HepG2 (cell line): ENCODE measurements around the gene CDK2AP2. TPM values are rescaled to one million over a fixed set of nuclear protein-coding genes. Genes with fewer than 3 reads are reported as not detected.

ENCODE experiments used
- ATAC-seq: fragments of 200-7000 bp; cut with Tn5 transposase; 3 replicates; pipeline ENCODE4 v1.9.1; 2020; ENCODE audit warnings: mild to moderate bottlenecking, moderate library complexity
- BruUV-seq: library from RNA; stranded (reverse); fragments of 400-500 nt; replicated peaks from 2 replicates; lab custom pipeline; 2021; lab: Mats Ljungman, UMichigan
- CTCF ChIA-PET: fragments of 300-600 bp; formaldehyde crosslinking; extraction: SDS; loops from one replicate; lab custom pipeline; 2021; ENCODE audit warnings: low total read pairs, inconsistent platforms, low intra/inter-chr PET ratio; lab: Yijun Ruan, JAX
- POLR2A ChIA-PET: fragments of 350-600 bp; sonication (Branson Sonifier 250); formaldehyde crosslinking; loops from one replicate; lab custom pipeline; 2020; ENCODE audit warnings: antibody characterized with exemption, inconsistent platforms; lab: Yijun Ruan, JAX
- DNase-seq: peaks from one replicate; pipeline ENCODE4 v3.0.0-alpha.2; 2015; ENCODE audit warnings: low spot score
- FAIRE-seq: peaks from 3 replicates; lab custom pipeline; 2011; peaks lifted over from hg19 to GRCh38; lab: Jason Lieb, UNC
- H2AFZ ChIP-seq: one replicate; pipeline ENCODE4 v1.6.1; 2011; ENCODE audit warnings: low read length, inconsistent platforms
- H3K27ac ChIP-seq: fragments of 300-600 bp; 3 replicates; pipeline ENCODE4 v1.8.0; 2011; ENCODE audit warnings: mixed run types, mild to moderate bottlenecking, mixed read lengths, low read length, inconsistent platforms; ENCODE audit not compliant: insufficient read depth; ENCODE audit errors: extremely low read length
- H3K27me3 ChIP-seq, 2 experiments: fragments of 200-600 bp in 1 of 2; 2 replicates in 1 of 2; 3 replicates in 1 of 2; pipeline versions ENCODE4 v1.6.0 to v1.8.0; 2011; ENCODE audit warnings: low read length in 2 of 2, mild to moderate bottlenecking in 2 of 2, moderate library complexity in 2 of 2, inconsistent platforms in 1 of 2; ENCODE audit not compliant: insufficient read depth in 2 of 2, control insufficient read depth in 1 of 2
- H3K36me3 ChIP-seq, 2 experiments: fragments of 200-600 bp in 1 of 2; replicated peaks in 1 of 2; 2 replicates in 1 of 2; 3 replicates in 1 of 2; pipeline versions ENCODE4 v1.5.1 to v1.8.0; 2011; ENCODE audit warnings: low read length in 2 of 2, inconsistent platforms in 1 of 2; ENCODE audit not compliant: insufficient read depth in 2 of 2, control insufficient read depth in 1 of 2
- H3K4me1 ChIP-seq: 2 replicates; pipeline ENCODE4 v1.5.1; 2012; ENCODE audit warnings: low read length, inconsistent platforms; ENCODE audit not compliant: insufficient read depth
- H3K4me2 ChIP-seq: 2 replicates; pipeline ENCODE4 v1.6.0; 2011; ENCODE audit warnings: low read depth, low read length, inconsistent platforms
- H3K4me3 ChIP-seq, 3 experiments: fragments of 200-600 bp in 1 of 3; sonication (generic), shearing (Covaris generic) in 1 of 3; replicated peaks in 1 of 3; 2 replicates each; pipeline ENCODE4 v1.5.1; 2011 to 2016; ENCODE audit warnings: low read length in 3 of 3, inconsistent platforms in 2 of 3, low read depth in 2 of 3, mild to moderate bottlenecking in 2 of 3, control low read depth in 1 of 3, mixed read lengths in 1 of 3; ENCODE audit not compliant: insufficient read depth in 1 of 3
- H3K79me2 ChIP-seq: one replicate; pipeline ENCODE4 v1.6.1; 2011; ENCODE audit warnings: low read length, inconsistent platforms; ENCODE audit not compliant: insufficient read depth
- H3K9ac ChIP-seq: 2 replicates; pipeline ENCODE4 v1.6.0; 2011; ENCODE audit warnings: mild to moderate bottlenecking, low read depth, low read length, inconsistent platforms; ENCODE audit not compliant: insufficient read depth
- H3K9me3 ChIP-seq: 2 replicates; pipeline ENCODE4 v1.5.1; 2012; ENCODE audit warnings: mild to moderate bottlenecking, low read length
- H4K20me1 ChIP-seq: 2 replicates; pipeline ENCODE4 v1.6.0; 2011; ENCODE audit warnings: inconsistent platforms, mild to moderate bottlenecking, low read length, moderate library complexity; ENCODE audit not compliant: insufficient read depth
- EED ChIP-seq: sonication (generic); formaldehyde crosslinking; IDR thresholded peaks from 2 replicates; pipeline ENCODE4 v1.5.0; 2020; ENCODE audit warnings: mild to moderate bottlenecking, missing genetic modification reagents
- EHMT2 ChIP-seq: fragments of 200-600 bp; sonication (generic); IDR thresholded peaks from 2 replicates; pipeline ENCODE4 v1.7.0; 2017; ENCODE audit warnings: antibody characterized with exemption, low read depth, low read length, borderline replicate concordance
- WGBS: methylation state at CpG from one replicate; pipeline ENCODE4 v1.1.6; 2017; ENCODE audit warnings: low lambda C conversion rate; 5-methylcytosine and 5-hydroxymethylcytosine counted together
- in situ Hi-C: cut with HindIII; loops from 2 replicates; pipeline ENCODE4 v1.10.0; 2017; ENCODE audit warnings: low pct_unique_long_range_greater_than_20kb; ENCODE audit not compliant: extremely low pct_ligation_motif_present
- intact Hi-C: fragments of 100-400 bp; cut with micrococcal nuclease; formaldehyde crosslinking; loops from one replicate; pipeline ENCODE4 v1.10.0; 2022; ENCODE audit not compliant: unreplicated experiment
- polyA plus RNA-seq, 8 experiments: library from polyadenylated mRNA; depleted of rRNA in 3 of 8; stranded (reverse) in 7 of 8; unstranded in 1 of 8; fragments of >200 nt; fragmentation: Illumina TruSeq in 4 of 8; extraction: Trizol in 4 of 8; gene quantifications; 2 replicates each; pipeline versions ENCODE4 v1.2.1 to v1.2.3, GENCODE V29; 2011 to 2016; ENCODE audit warnings: low read depth in 4 of 8, missing spikeins in 1 of 8, mixed read lengths in 1 of 8; ENCODE audit not compliant: insufficient read depth in 1 of 8
- total RNA-seq, 5 experiments: library from RNA; depleted of rRNA; stranded (reverse); fragments of >200 nt; fragmentation: Illumina TruSeq; extraction: Trizol; gene quantifications; 2 replicates each; pipeline ENCODE4 v1.2.3, GENCODE V29; 2016; ENCODE audit warnings: low read depth in 1 of 5
- TF ChIP-seq, protein P1 (sequence below): sonication (generic); formaldehyde crosslinking; IDR thresholded peaks from one replicate; pipeline ENCODE4 v1.5.1; 2020; ENCODE audit warnings: mild to moderate bottlenecking, missing genetic modification reagents; ENCODE audit errors: not compliant biosample characterization
- TF ChIP-seq, protein P2 (sequence below): sonication (generic); formaldehyde crosslinking; IDR thresholded peaks from 2 replicates; pipeline ENCODE4 v1.5.1; 2020; ENCODE audit warnings: missing genetic modification reagents, mild to moderate bottlenecking, borderline replicate concordance

Gene CDK2AP2
- total and polyA plus RNA-seq, 2 of the 13 experiments (the other 11 are each of a cell fraction or from before 2014, with no cell fraction given) = 15.0 to 23.2 TPM

DNA sequence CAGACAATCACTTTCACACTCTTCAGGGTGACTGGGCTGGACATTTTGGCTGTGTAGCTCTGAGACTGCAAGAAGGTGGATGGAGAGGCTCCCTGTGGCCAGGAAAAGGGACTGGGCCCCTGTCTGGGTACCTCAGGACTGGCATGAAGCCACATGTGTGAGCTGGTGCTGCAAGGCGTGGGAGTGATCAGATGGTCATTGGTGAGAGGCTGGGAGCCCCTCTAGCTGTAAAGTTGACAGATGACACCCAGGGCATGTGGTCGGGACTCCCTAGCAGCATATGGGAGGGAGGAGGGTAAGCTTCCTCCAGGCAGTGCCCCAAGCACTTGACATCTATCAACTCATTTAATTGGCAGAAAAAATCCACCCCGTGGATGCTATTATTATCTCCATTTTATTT is 34.2 kb upstream of the CDK2AP2 start:
- Histone ChIP-seq H3K4me1 (peaks cover 47% of the 10 kb centered on the region), H3K79me2 (no peaks in the 10 kb centered on the region), H3K9me3 (no peaks in the 10 kb centered on the region), H4K20me1 (no peaks in the 10 kb centered on the region), H3K4me2 (no peak overlapping the region), H3K27me3 (no peaks in the 10 kb centered on the region), H3K4me3 (no peak overlapping the region), H2AFZ (no peak overlapping the region), H3K9ac (no peak overlapping the region), H3K36me3 (no peaks in the 10 kb centered on the region), H3K27ac (no peak overlapping the region)
- ATAC-seq (no peak), FAIRE-seq (no peak), DNase-seq (no peak)
- TF ChIP-seq, protein P1, sequence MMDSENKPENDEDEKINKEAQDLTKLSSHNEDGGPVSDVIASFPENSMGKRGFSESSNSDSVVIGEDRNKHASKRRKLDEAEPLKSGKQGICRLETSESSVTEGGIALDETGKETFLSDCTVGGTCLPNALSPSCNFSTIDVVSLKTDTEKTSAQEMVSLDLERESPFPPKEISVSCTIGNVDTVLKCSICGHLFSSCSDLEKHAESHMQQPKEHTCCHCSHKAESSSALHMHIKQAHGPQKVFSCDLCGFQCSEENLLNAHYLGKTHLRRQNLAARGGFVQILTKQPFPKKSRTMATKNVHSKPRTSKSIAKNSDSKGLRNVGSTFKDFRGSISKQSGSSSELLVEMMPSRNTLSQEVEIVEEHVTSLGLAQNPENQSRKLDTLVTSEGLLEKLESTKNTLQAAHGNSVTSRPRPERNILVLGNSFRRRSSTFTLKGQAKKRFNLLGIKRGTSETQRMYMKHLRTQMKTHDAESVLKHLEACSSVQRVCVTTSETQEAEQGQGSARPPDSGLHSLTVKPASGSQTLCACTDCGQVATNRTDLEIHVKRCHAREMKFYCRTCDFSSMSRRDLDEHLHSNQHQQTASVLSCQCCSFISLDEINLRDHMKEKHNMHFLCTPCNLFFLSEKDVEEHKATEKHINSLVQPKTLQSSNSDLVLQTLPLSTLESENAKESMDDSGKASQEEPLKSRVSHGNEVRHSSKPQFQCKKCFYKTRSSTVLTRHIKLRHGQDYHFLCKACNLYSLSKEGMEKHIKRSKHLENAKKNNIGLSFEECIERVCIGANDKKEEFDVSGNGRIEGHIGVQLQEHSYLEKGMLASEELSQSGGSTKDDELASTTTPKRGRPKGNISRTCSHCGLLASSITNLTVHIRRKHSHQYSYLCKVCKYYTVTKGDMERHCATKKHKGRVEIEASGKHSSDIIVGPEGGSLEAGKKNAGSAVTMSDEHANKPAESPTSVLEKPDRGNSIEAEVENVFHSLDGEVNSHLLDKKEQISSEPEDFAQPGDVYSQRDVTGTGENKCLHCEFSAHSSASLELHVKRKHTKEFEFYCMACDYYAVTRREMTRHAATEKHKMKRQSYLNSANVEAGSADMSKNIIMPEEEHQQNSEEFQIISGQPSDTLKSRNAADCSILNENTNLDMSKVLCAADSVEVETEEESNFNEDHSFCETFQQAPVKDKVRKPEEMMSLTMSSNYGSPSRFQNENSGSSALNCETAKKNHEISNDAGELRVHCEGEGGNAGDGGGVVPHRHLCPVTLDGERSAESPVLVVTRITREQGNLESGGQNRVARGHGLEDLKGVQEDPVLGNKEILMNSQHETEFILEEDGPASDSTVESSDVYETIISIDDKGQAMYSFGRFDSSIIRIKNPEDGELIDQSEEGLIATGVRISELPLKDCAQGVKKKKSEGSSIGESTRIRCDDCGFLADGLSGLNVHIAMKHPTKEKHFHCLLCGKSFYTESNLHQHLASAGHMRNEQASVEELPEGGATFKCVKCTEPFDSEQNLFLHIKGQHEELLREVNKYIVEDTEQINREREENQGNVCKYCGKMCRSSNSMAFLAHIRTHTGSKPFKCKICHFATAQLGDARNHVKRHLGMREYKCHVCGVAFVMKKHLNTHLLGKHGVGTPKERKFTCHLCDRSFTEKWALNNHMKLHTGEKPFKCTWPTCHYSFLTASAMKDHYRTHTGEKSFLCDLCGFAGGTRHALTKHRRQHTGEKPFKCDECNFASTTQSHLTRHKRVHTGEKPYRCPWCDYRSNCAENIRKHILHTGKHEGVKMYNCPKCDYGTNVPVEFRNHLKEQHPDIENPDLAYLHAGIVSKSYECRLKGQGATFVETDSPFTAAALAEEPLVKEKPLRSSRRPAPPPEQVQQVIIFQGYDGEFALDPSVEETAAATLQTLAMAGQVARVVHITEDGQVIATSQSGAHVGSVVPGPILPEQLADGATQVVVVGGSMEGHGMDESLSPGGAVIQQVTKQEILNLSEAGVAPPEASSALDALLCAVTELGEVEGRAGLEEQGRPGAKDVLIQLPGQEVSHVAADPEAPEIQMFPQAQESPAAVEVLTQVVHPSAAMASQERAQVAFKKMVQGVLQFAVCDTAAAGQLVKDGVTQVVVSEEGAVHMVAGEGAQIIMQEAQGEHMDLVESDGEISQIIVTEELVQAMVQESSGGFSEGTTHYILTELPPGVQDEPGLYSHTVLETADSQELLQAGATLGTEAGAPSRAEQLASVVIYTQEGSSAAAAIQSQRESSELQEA (CRISPR knock-in tag) = no peak
- no peak for TF ChIP-seq EHMT2
- no peak for TF ChIP-seq EED (CRISPR knock-in tag)
- TF ChIP-seq, protein P2, sequence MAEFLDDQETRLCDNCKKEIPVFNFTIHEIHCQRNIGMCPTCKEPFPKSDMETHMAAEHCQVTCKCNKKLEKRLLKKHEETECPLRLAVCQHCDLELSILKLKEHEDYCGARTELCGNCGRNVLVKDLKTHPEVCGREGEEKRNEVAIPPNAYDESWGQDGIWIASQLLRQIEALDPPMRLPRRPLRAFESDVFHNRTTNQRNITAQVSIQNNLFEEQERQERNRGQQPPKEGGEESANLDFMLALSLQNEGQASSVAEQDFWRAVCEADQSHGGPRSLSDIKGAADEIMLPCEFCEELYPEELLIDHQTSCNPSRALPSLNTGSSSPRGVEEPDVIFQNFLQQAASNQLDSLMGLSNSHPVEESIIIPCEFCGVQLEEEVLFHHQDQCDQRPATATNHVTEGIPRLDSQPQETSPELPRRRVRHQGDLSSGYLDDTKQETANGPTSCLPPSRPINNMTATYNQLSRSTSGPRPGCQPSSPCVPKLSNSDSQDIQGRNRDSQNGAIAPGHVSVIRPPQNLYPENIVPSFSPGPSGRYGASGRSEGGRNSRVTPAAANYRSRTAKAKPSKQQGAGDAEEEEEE = no peak
- WGBS = 29% methylated on average over 2 of the region's 3 CpGs
- in situ Hi-C loops = no loop called here
- intact Hi-C loops = no loop called here
- CTCF ChIA-PET = no interaction called here
- BruUV-seq = no TSS peak
- POLR2A ChIA-PET = no interaction called here
